Urinary bladder (tissue), 4 donors: ENCODE results near the gene RANBP2. TPM values are rescaled to one million over a fixed set of nuclear protein-coding genes. Genes with fewer than 3 reads are reported as not detected.

Experiments
- DNase-seq: peaks from one replicate; pipeline ENCODE4 v3.0.0-alpha.2; 2015; ENCODE audit errors: extremely low spot score
- H3K27ac ChIP-seq: one replicate; pipeline ENCODE4 v1.5.1; 2013; ENCODE audit warnings: low read depth, mild to moderate bottlenecking, moderate library complexity
- H3K36me3 ChIP-seq: one replicate; pipeline ENCODE4 v1.6.1; 2013; ENCODE audit warnings: mild to moderate bottlenecking, moderate library complexity; ENCODE audit not compliant: insufficient read depth
- H3K4me1 ChIP-seq: one replicate; pipeline ENCODE4 v1.6.1; 2013; ENCODE audit warnings: mild to moderate bottlenecking, moderate library complexity; ENCODE audit not compliant: insufficient read depth
- H3K4me3 ChIP-seq: one replicate; pipeline ENCODE4 v1.5.1; 2013; ENCODE audit warnings: low read depth, low read length
- WGBS: extraction: QIAGEN DNeasy Blood & Tissue Kit; methylation state at CpG from one replicate; pipeline ENCODE4 v1.1.7; 2013; 5-methylcytosine and 5-hydroxymethylcytosine counted together
- polyA plus RNA-seq: library from polyadenylated mRNA; stranded (reverse); fragments of 200-250 nt; gene quantifications from one replicate; pipeline ENCODE4 v1.2.3, GENCODE V29; 2013
- small RNA-seq: library from RNA; depleted of rRNA; stranded (forward); fragments of <200 nt; gene quantifications from one replicate; pipeline ENCODE3, GENCODE V24; 2014
- total RNA-seq: library from RNA; depleted of rRNA; stranded (reverse); fragments of >200 nt; gene quantifications from one replicate; pipeline ENCODE4 v1.2.3, GENCODE V29; 2014
- donor health status: healthy with polysubstance abuse.
- donor health status: healthy.

RANBP2 gene
- total and polyA plus RNA-seq, 2 donors = 19.2 to 121 TPM

DNA sequence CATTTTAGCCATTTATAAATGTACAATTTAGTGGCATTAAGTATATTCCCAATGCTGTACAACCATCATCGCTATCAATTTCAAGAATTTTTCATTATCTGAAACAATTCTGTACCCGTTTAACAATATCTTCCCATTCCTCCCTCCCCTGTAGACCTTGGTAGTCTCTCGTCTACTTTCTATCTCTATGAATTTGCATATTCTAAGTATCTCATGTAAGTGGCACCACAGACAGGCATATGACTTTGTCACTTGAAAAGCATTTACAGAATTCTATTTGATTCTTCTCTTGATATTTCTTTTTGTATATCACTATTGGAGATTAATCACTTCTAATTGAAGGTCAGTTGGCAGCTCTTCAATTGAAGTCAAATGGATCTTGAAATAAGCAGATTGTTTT lies 115.3 kb downstream of the RANBP2 start:
- Histone ChIP-seq H3K4me1 (no peaks in the 10 kb centered on the region), H3K36me3 (no peaks in the 10 kb centered on the region), H3K4me3 (no peak overlapping the region), H3K27ac (no peak overlapping the region)
- 94% methylated on average over 3 of the region's 3 CpGs for WGBS
- no peak for DNase-seq

DNA sequence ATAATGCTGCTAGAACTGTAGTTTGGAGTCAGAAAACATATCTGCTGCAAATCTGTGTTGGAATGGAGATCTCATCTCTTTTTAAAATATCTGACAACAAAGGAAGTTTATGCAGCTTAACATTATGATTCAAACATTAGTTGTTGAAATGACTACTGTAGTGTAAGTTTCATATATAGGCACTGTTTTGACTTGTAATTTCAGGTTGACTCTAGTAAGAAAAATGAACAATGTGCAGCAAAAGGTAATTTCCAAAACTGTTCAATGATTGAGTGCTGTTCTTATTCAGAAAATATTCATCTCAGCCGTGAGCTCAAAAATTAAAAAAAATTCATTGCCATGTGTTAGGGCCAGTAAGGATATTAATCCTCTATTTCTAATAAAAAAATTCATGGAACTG lies 115.8 kb downstream of the RANBP2 start:
- Histone ChIP-seq H3K4me1 (no peaks in the 10 kb centered on the region), H3K4me3 (no peak overlapping the region), H3K36me3 (no peaks in the 10 kb centered on the region), H3K27ac (no peak overlapping the region)
- WGBS = 86% methylated on average over 1 of the region's 1 CpG
- DNase-seq = no peak

Small RNAs within 50 kb of the gene (small RNA-seq; reads per million reads assigned to genes)
- gene AC010095.1 = not detected

Other genes starting within 250 kb of the RANBP2 start
- gene LIMS1, start 185.0 kb upstream of the RANBP2 start, total RNA-seq = 94.1 TPM
- 45.1 TPM for gene LIMS1, start 185.0 kb upstream of the RANBP2 start, polyA plus RNA-seq
- gene CCDC138, start 67.3 kb downstream of the RANBP2 start, total RNA-seq = 22.6 TPM
- gene CCDC138, start 67.3 kb downstream of the RANBP2 start, polyA plus RNA-seq = 2.8 TPM